H9 (cell line): ENCODE data around the gene TMOD3. TPM values are rescaled to one million over a fixed set of nuclear protein-coding genes. Genes with fewer than 3 reads are reported as not detected.

Experiments
- DNase-seq: peaks from one replicate; pipeline ENCODE4 v3.0.0-alpha.2; 2017
- H2AFZ ChIP-seq: one replicate; pipeline ENCODE4 v1.6.1; 2013; ENCODE audit warnings: mild to moderate bottlenecking, low read length, control low read depth, moderate library complexity
- H2AK5ac ChIP-seq: 2 replicates; pipeline ENCODE4 v1.6.1; 2013; ENCODE audit warnings: low read length, control low read depth, mixed read lengths; ENCODE audit not compliant: insufficient read length
- H2BK120ac ChIP-seq: one replicate; pipeline ENCODE4 v1.6.1; 2013; ENCODE audit warnings: low read depth, mild to moderate bottlenecking, low read length, control low read depth, inconsistent platforms; ENCODE audit not compliant: poor library complexity, severe bottlenecking
- H2BK12ac ChIP-seq: 2 replicates; pipeline ENCODE4 v1.6.1; 2013; ENCODE audit warnings: low read length, control low read depth, mixed read lengths, low read depth; ENCODE audit not compliant: insufficient read length
- H2BK15ac ChIP-seq: 2 replicates; pipeline ENCODE4 v1.6.1; 2013; ENCODE audit warnings: low read depth, low read length, control low read depth
- H2BK20ac ChIP-seq: one replicate; pipeline ENCODE4 v1.6.1; 2013; ENCODE audit warnings: low read depth, mild to moderate bottlenecking, low read length, control low read depth, inconsistent platforms; ENCODE audit not compliant: poor library complexity, severe bottlenecking
- H2BK5ac ChIP-seq: 2 replicates; pipeline ENCODE4 v1.6.1; 2013; ENCODE audit warnings: low read length, control low read depth, mixed read lengths; ENCODE audit not compliant: insufficient read length
- H3K14ac ChIP-seq: 2 replicates; pipeline ENCODE4 v1.6.1; 2013; ENCODE audit warnings: low read length, control low read depth; ENCODE audit not compliant: insufficient read depth
- H3K18ac ChIP-seq: 2 replicates; pipeline ENCODE4 v1.6.1; 2013; ENCODE audit warnings: low read depth, mild to moderate bottlenecking, mixed read lengths, low read length, control low read depth; ENCODE audit not compliant: insufficient read length
- H3K23ac ChIP-seq: 2 replicates; pipeline ENCODE4 v1.6.1; 2013; ENCODE audit warnings: low read length, control low read depth, mixed read lengths, low read depth; ENCODE audit not compliant: insufficient read length
- H3K23me2 ChIP-seq: 2 replicates; pipeline ENCODE4 v1.6.1; 2013; ENCODE audit warnings: low read depth, mild to moderate bottlenecking, mixed read lengths, low read length, control low read depth; ENCODE audit not compliant: insufficient read length, poor library complexity, severe bottlenecking
- H3K27ac ChIP-seq: 2 replicates; pipeline ENCODE4 v1.5.1; 2013; ENCODE audit warnings: low read length, control low read depth, mixed read lengths, low read depth; ENCODE audit not compliant: insufficient read length
- H3K27me3 ChIP-seq: 2 replicates; pipeline ENCODE4 v1.6.1; 2013; ENCODE audit warnings: low read length, control low read depth, inconsistent platforms; ENCODE audit not compliant: insufficient read depth
- H3K4ac ChIP-seq: 2 replicates; pipeline ENCODE4 v1.6.1; 2013; ENCODE audit warnings: low read depth, mild to moderate bottlenecking, control low read depth, inconsistent platforms, low read length, moderate library complexity
- H3K4me1 ChIP-seq: 2 replicates; pipeline ENCODE4 v1.6.1; 2013; ENCODE audit warnings: low read length, control low read depth, inconsistent platforms; ENCODE audit not compliant: insufficient read depth
- H3K4me2 ChIP-seq: 2 replicates; pipeline ENCODE4 v1.6.1; 2013; ENCODE audit warnings: low read length, control low read depth, mixed read lengths; ENCODE audit not compliant: insufficient read length, insufficient read depth
- H3K56ac ChIP-seq: 2 replicates; pipeline ENCODE4 v1.6.1; 2013; ENCODE audit warnings: low read depth, mild to moderate bottlenecking, mixed read lengths, low read length, control low read depth; ENCODE audit not compliant: insufficient read length
- H3K79me1 ChIP-seq: 2 replicates; pipeline ENCODE4 v1.6.1; 2013; ENCODE audit warnings: low read depth, mild to moderate bottlenecking, moderate library complexity, low read length, control low read depth, inconsistent platforms; ENCODE audit not compliant: insufficient read depth, poor library complexity, severe bottlenecking
- H3K79me2 ChIP-seq: 2 replicates; pipeline ENCODE4 v1.6.1; 2013; ENCODE audit warnings: low read length, control low read depth, inconsistent platforms; ENCODE audit not compliant: insufficient read depth
- H3K9ac ChIP-seq: 2 replicates; pipeline ENCODE4 v1.6.1; 2013; ENCODE audit warnings: low read length, control low read depth, mixed read lengths; ENCODE audit not compliant: insufficient read length; ENCODE audit errors: extremely low read depth
- H3K9me3 ChIP-seq: one replicate; pipeline ENCODE4 v1.6.1; 2013; ENCODE audit warnings: low read depth, low read length, inconsistent platforms; ENCODE audit not compliant: control insufficient read depth
- H3T11ph ChIP-seq: one replicate; pipeline ENCODE4 v1.6.1; 2013; ENCODE audit warnings: mild to moderate bottlenecking, low read length, control low read depth, inconsistent platforms
- H4K20me1 ChIP-seq: one replicate; pipeline ENCODE4 v1.6.1; 2013; ENCODE audit not compliant: control insufficient read depth, insufficient read length, insufficient read depth
- H4K5ac ChIP-seq: 2 replicates; pipeline ENCODE4 v1.6.1; 2013; ENCODE audit warnings: low read depth, mild to moderate bottlenecking, mixed read lengths, low read length, control low read depth; ENCODE audit not compliant: insufficient read length
- H4K8ac ChIP-seq: replicated peaks from 2 replicates; pipeline ENCODE4 v1.6.1; 2013; ENCODE audit warnings: low read length, control low read depth, mixed read lengths, low read depth; ENCODE audit not compliant: insufficient read length
- H4K91ac ChIP-seq: 2 replicates; pipeline ENCODE4 v1.6.1; 2013; ENCODE audit warnings: low read depth, mild to moderate bottlenecking, moderate library complexity, mixed read lengths, low read length, control low read depth; ENCODE audit not compliant: insufficient read length
- H3K27ac Mint-ChIP-seq, 3 experiments: 2 replicates in 2 of 3; 3 replicates in 1 of 3; pipeline ENCODE4 v1.8.0; 2020 to 2021; ENCODE audit warnings: mixed read lengths in 3 of 3, mild to moderate bottlenecking in 1 of 3, moderate library complexity in 1 of 3
- H3K27me3 Mint-ChIP-seq: 2 replicates; pipeline ENCODE4 v1.8.0; 2021; ENCODE audit warnings: low read depth, mild to moderate bottlenecking, moderate library complexity, mixed read lengths
- H3K36me3 Mint-ChIP-seq, 3 experiments: 2 replicates in 2 of 3; 3 replicates in 1 of 3; pipeline ENCODE4 v1.8.0; 2020 to 2021; ENCODE audit warnings: low read depth in 3 of 3, mixed read lengths in 3 of 3; ENCODE audit not compliant: insufficient read depth in 1 of 3
- H3K4me1 Mint-ChIP-seq, 2 experiments: 2 replicates each; pipeline ENCODE4 v1.8.0; 2020; ENCODE audit warnings: mixed read lengths in 2 of 2
- H3K4me3 Mint-ChIP-seq, 2 experiments: 2 replicates in 1 of 2; 3 replicates in 1 of 2; pipeline ENCODE4 v1.8.0; 2020 to 2021; ENCODE audit warnings: mild to moderate bottlenecking in 2 of 2, mixed read lengths in 2 of 2, moderate library complexity in 1 of 2
- H3K9me3 Mint-ChIP-seq, 2 experiments: 2 replicates in 1 of 2; 3 replicates in 1 of 2; pipeline ENCODE4 v1.8.0; 2020; ENCODE audit warnings: mild to moderate bottlenecking in 2 of 2, mixed read lengths in 2 of 2, moderate library complexity in 1 of 2
- WGBS: extraction: QIAGEN DNeasy Blood & Tissue Kit; methylation state at CpG from one replicate; pipeline ENCODE4 v1.1.7; 2013; ENCODE audit warnings: missing lambda C conversion rate, low lambda C conversion rate, mixed read lengths; ENCODE audit not compliant: insufficient read length; ENCODE audit errors: extremely low coverage; 5-methylcytosine and 5-hydroxymethylcytosine counted together
- total RNA-seq: library from RNA; stranded (reverse); gene quantifications from 2 replicates; pipeline ENCODE4 v1.2.1, GENCODE V29; 2021
- TF ChIP-seq, protein P1 (sequence below): fragments of 200-600 bp; sonication (generic); conservative IDR thresholded peaks from 3 replicates; pipeline ENCODE4 v1.8.0; 2021; ENCODE audit warnings: antibody characterized with exemption, mild to moderate bottlenecking

Gene TMOD3
- total RNA-seq, 1 experiment from 2014 or later = 24.7 TPM

DNA sequence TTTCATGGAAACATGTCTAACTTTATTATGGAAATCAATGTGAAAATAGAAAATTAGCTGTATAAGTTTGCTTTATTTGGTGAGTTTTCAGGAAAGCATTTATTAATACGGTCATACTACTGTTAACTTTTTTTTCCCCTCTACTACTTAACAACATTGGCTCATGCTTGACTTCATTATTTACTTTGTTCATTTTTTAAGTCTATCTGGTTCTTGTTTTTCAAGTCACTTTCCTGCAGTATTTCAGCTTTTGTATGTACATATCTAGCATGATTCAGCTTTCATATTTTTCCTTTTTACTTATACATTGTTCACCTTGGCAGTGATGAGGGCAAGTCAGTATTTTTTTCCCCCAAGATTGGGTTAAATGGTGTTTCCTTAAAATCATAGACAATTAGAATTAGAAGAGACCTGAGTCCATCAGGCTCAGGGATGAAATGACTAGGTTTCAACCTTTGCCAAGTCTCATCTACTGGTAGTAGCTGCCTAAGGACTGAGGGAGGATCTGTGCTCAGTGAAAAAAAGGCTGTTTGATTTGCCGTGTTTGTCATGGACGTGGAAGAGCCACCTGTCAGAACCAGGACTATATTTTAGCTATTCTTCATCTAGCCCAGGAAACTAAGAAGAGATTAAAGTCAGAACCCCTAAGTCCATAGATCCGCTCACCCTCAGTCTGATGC, 15.4 kb downstream of the TMOD3 start:
- H3K4me2 ChIP-seq = no peak overlapping the region
- no peak overlapping the region for H3K14ac ChIP-seq
- H3K23ac ChIP-seq = no peak overlapping the region
- no peak overlapping the region for H2BK120ac ChIP-seq
- no peak overlapping the region for H2BK15ac ChIP-seq
- no peak overlapping the region for H2AFZ ChIP-seq
- H4K20me1 ChIP-seq = no peaks in the 10 kb centered on the region
- Mint-ChIP-seq H3K9me3 (no peaks in the 10 kb centered on the region), H3K4me1 (peaks cover 38% of the 10 kb centered on the region in 2 experiments), H3K27me3 (no peaks in the 10 kb centered on the region), H3K36me3 (no peaks in the 10 kb centered on the region), H3K4me3 (no peak overlapping the region), H3K27ac (peak overlapping the region in 1 of 3 experiments; percentile 0; a peak in 1 of 7 replicates)
- H3K79me2 ChIP-seq = peaks cover 2% of the 10 kb centered on the region; the same call in 1 of the 2 replicates
- no peaks in the 10 kb centered on the region for H3K23me2 ChIP-seq
- H3K9ac ChIP-seq = no peak overlapping the region
- no peak overlapping the region for H3K27ac ChIP-seq
- H4K8ac ChIP-seq = no peak overlapping the region
- TF ChIP-seq, protein P1, sequence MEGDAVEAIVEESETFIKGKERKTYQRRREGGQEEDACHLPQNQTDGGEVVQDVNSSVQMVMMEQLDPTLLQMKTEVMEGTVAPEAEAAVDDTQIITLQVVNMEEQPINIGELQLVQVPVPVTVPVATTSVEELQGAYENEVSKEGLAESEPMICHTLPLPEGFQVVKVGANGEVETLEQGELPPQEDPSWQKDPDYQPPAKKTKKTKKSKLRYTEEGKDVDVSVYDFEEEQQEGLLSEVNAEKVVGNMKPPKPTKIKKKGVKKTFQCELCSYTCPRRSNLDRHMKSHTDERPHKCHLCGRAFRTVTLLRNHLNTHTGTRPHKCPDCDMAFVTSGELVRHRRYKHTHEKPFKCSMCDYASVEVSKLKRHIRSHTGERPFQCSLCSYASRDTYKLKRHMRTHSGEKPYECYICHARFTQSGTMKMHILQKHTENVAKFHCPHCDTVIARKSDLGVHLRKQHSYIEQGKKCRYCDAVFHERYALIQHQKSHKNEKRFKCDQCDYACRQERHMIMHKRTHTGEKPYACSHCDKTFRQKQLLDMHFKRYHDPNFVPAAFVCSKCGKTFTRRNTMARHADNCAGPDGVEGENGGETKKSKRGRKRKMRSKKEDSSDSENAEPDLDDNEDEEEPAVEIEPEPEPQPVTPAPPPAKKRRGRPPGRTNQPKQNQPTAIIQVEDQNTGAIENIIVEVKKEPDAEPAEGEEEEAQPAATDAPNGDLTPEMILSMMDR = no peak
- H3K9me3 ChIP-seq = no peaks in the 10 kb centered on the region
- H2BK5ac ChIP-seq = no peak overlapping the region
- DNase-seq = no peak
- no CpG with 5 or more reads among the region's 4 CpGs for WGBS
- H3K4ac ChIP-seq = no peak overlapping the region
- H3T11ph ChIP-seq = no peak overlapping the region
- H2BK12ac ChIP-seq = no peak overlapping the region
- peaks cover 7% of the 10 kb centered on the region; the same call in 1 of the 2 replicates for H3K4me1 ChIP-seq
- H4K5ac ChIP-seq = no peak overlapping the region
- H2AK5ac ChIP-seq = no peak overlapping the region
- H3K27me3 ChIP-seq = no peaks in the 10 kb centered on the region
- no peak overlapping the region for H2BK20ac ChIP-seq
- H3K56ac ChIP-seq = no peak overlapping the region
- no peaks in the 10 kb centered on the region for H3K79me1 ChIP-seq
- H4K91ac ChIP-seq = no peak overlapping the region
- no peak overlapping the region for H3K18ac ChIP-seq
